CD4-positive, alpha-beta T cell treated with Interleukin-15 for 1 hour (primary cell): ENCODE measurements around the gene SLC6A7.
A peak's percentile ranks its signal among the peaks of the same experiment; 100 is the strongest.

Experiments used
- DNase-seq: peaks from one replicate; pipeline ENCODE4 v3.0.0-alpha.2; 2020

The SLC6A7 gene

GRCh38 chr5:150156027-150156368 is 33.9 kb upstream of the SLC6A7 start:
- no peak for DNase-seq

- no peak for DNase-seq
Measured at GRCh38 chr5:150156540-150156939, 33.3 kb upstream of the SLC6A7 start.

- no peak for DNase-seq
Measured at GRCh38 chr5:150157168-150157567, 32.7 kb upstream of the SLC6A7 start.

GRCh38 chr5:150158170-150158949 is 31.5 kb upstream of the SLC6A7 start:
- no peak for DNase-seq

GRCh38 chr5:150159031-150159430 is 30.8 kb upstream of the SLC6A7 start:
- DNase-seq, result no peak

- no peak for DNase-seq
Measured at GRCh38 chr5:150159741-150160179, 30.1 kb upstream of the SLC6A7 start.

- no peak for DNase-seq
Measured at GRCh38 chr5:150160448-150161081, 29.3 kb upstream of the SLC6A7 start.

- peak; percentile 59 for DNase-seq
Measured at GRCh38 chr5:150161242-150162141, 28.4 kb upstream of the SLC6A7 start.

- DNase-seq, result no peak
Measured at GRCh38 chr5:150162142-150162513, 27.7 kb upstream of the SLC6A7 start.

- no peak for DNase-seq
Measured at GRCh38 chr5:150163035-150163434, 26.8 kb upstream of the SLC6A7 start.

GRCh38 chr5:150163547-150164059 is 26.3 kb upstream of the SLC6A7 start:
- DNase-seq, result no peak

GRCh38 chr5:150164211-150164980 is 25.5 kb upstream of the SLC6A7 start:
- no peak for DNase-seq

- no peak for DNase-seq
Measured at GRCh38 chr5:150166037-150166649, 23.7 kb upstream of the SLC6A7 start.

GRCh38 chr5:150166650-150167511 is 23.0 kb upstream of the SLC6A7 start, which contains the start of gene CDX1:
Gene CDX1, plus strand, starts transcription at chr5:150166778. Its CDS starts 99 bp downstream, at chr5:150166877.
- DNase-seq, result no peak

- no peak for DNase-seq
Measured at GRCh38 chr5:150167512-150167850, 22.4 kb upstream of the SLC6A7 start.

- no peak for DNase-seq
Measured at GRCh38 chr5:150167908-150168307, 22.0 kb upstream of the SLC6A7 start.

GRCh38 chr5:150168864-150169263 is 21.0 kb upstream of the SLC6A7 start:
- no peak for DNase-seq

- no peak for DNase-seq
Measured at GRCh38 chr5:150172145-150172544, 17.7 kb upstream of the SLC6A7 start.

- no peak for DNase-seq
Measured at GRCh38 chr5:150172556-150172955, 17.3 kb upstream of the SLC6A7 start.

- DNase-seq, result no peak
Measured at GRCh38 chr5:150173161-150173560, 16.7 kb upstream of the SLC6A7 start.

GRCh38 chr5:150174285-150174684 is 15.6 kb upstream of the SLC6A7 start:
- DNase-seq, result no peak
